Germinal center (tissue), 1 donor: Measurements from ENCODE around the gene FRAS1.
"Not testable (repeated sequence)": the region's sequence is repeated elsewhere in the genome, so short reads cannot be mapped to it uniquely, and the experiment has no call there.

ENCODE experiments used
- DNase-seq: peaks from one replicate; pipeline ENCODE4 v3.0.0; 2012; ENCODE audit warnings: mixed read lengths, low spot score

The FRAS1 gene

GRCh38 chr4:78167510-78167909 is 110.4 kb downstream of the FRAS1 start:
- DNase-seq = no peak

GRCh38 chr4:78168029-78168428 is 110.9 kb downstream of the FRAS1 start:
- DNase-seq = no peak

GRCh38 chr4:78169728-78170127 is 112.6 kb downstream of the FRAS1 start:
- no peak for DNase-seq

- DNase-seq = no peak
Observed at GRCh38 chr4:78171482-78171881, 114.4 kb downstream of the FRAS1 start.

GRCh38 chr4:78174891-78175290 is 117.8 kb downstream of the FRAS1 start:
- no peak for DNase-seq

- no peak for DNase-seq
Observed at GRCh38 chr4:78179196-78179595, 122.1 kb downstream of the FRAS1 start.

GRCh38 chr4:78181681-78182234 is 124.6 kb downstream of the FRAS1 start:
- not testable (repeated sequence) for DNase-seq

- DNase-seq = no peak
Observed at GRCh38 chr4:78184584-78184983, 127.5 kb downstream of the FRAS1 start.

GRCh38 chr4:78185117-78185516 is 128.0 kb downstream of the FRAS1 start:
- DNase-seq = no peak

GRCh38 chr4:78186597-78187543 is 129.7 kb downstream of the FRAS1 start:
- DNase-seq = no peak

GRCh38 chr4:78190068-78190467 is 132.9 kb downstream of the FRAS1 start:
- no peak for DNase-seq

GRCh38 chr4:78190595-78190994 is 133.5 kb downstream of the FRAS1 start:
- DNase-seq = no peak

- DNase-seq = no peak
Observed at GRCh38 chr4:78197947-78198346, 140.8 kb downstream of the FRAS1 start.

GRCh38 chr4:78199984-78200383 is 142.9 kb downstream of the FRAS1 start:
- no peak for DNase-seq

- DNase-seq = no peak
Observed at GRCh38 chr4:78200949-78201348, 143.8 kb downstream of the FRAS1 start.

GRCh38 chr4:78204176-78204575 is 147.1 kb downstream of the FRAS1 start:
- no peak for DNase-seq

- DNase-seq = no peak
Observed at GRCh38 chr4:78205591-78205990, 148.5 kb downstream of the FRAS1 start.

- DNase-seq = no peak
Observed at GRCh38 chr4:78207541-78207940, 150.4 kb downstream of the FRAS1 start.

GRCh38 chr4:78207951-78208350 is 150.8 kb downstream of the FRAS1 start:
- no peak for DNase-seq

- DNase-seq = not testable (repeated sequence)
Observed at GRCh38 chr4:78208896-78209295, 151.8 kb downstream of the FRAS1 start.

- DNase-seq = no peak
Observed at GRCh38 chr4:78210694-78211410, 153.7 kb downstream of the FRAS1 start.

- DNase-seq = no peak
Observed at GRCh38 chr4:78213218-78213617, 156.1 kb downstream of the FRAS1 start.

- DNase-seq = no peak
Observed at GRCh38 chr4:78214078-78214477, 157.0 kb downstream of the FRAS1 start.
